Peyer's patch (tissue), 4 donors: ENCODE measurements around the gene IGF2R.

ENCODE experiments used
- CTCF ChIP-seq, 6 experiments: fragments of 450-650 bp in 4 of 6; fragments of 200-600 bp in 2 of 6; sonication (generic) in 1 of 6; IDR thresholded peaks; one replicate each; pipeline ENCODE4 v1.5.1; 2017 to 2019; ENCODE audit warnings: antibody characterized with exemption in 6 of 6, mild to moderate bottlenecking in 3 of 6, moderate library complexity in 1 of 6
- POLR2A ChIP-seq, 2 donors: fragments of 450-650 bp; IDR thresholded peaks; one replicate each; pipeline ENCODE4 v1.5.1; 2017; ENCODE audit warnings: antibody characterized with exemption in 2 of 2, mild to moderate bottlenecking in 2 of 2, moderate library complexity in 2 of 2

- TF ChIP-seq POLR2A (IDR thresholded peaks at IDR 0.05) (no peak), CTCF (IDR thresholded peaks at IDR 0.05) (no peak)
Observed at GRCh38 chr6:160124605-160125004, 155.7 kb downstream of the IGF2R start.
